HL-60/S4 treated with phorbol 12-myristate 13-acetate at 8.2 ng/mL for 4 days and 3 days (cell line): Measurements from ENCODE around the gene SMPDL3B.

Experiments
- in situ Hi-C: fragments of 300-500 bp; cut with MboI; formaldehyde crosslinking; loops from 2 replicates; pipeline ENCODE4 v1.15.0; 2022; ENCODE audit warnings: low sequenced_read_pairs

The SMPDL3B gene

GRCh38 chr1:27934818-27935549 lies at the start of gene SMPDL3B:
Gene SMPDL3B, plus strand, starts transcription at chr1:27935000. Its CDS starts 184 bp downstream, at chr1:27935184.
- in situ Hi-C loops, result no loop called here

GRCh38 chr1:27885114-27885528 lies 49.7 kb upstream of the SMPDL3B start:
- in situ Hi-C loops, result no loop called here

- in situ Hi-C loops, result no loop called here
These were observed 49.0 kb upstream of the SMPDL3B start for GRCh38 chr1:27885621-27886352.

GRCh38 chr1:27886353-27886679 lies 48.5 kb upstream of the SMPDL3B start:
- in situ Hi-C loops, result no loop called here

DNA sequence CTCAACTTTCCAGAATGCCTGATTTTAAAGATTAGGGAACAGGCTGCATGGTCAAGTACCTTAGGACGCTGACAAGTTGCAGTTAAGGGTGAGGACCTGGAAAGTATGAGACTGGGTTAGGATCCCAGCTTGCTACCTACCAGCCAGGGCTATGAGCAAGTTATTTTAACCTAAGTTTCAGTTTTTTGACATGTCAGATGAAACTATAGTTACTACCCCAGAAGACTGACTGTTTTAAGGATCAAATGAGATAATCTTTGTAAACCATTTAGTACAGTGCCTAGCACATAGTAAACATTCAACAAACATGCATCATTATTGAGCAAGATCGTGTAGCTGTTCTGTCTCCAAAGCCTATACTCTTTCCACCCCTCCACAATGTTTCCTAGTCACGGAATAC lies 48.1 kb upstream of the SMPDL3B start:
- in situ Hi-C loops, result no loop called here

GRCh38 chr1:27887215-27888021 lies 47.4 kb upstream of the SMPDL3B start:
- in situ Hi-C loops, result no loop called here

DNA sequence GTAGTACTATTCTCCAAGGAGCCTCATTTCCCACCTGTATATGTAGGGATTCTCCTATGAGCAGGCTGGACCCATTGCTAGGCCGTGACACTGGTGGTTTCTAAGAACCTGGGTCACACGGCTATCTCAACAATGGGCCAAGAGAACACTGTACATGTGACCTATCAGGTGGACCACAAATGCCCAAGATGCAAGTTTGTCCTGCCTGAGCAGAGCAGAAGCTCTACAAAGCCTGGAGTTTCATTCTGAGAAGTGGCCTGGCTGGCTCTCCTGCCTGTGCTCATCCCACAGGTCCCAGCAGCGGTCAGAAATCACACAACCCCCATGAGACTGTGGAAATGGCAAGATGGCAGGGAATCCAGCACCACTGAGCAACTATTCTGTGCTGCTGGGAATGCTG lies 45.3 kb upstream of the SMPDL3B start:
- in situ Hi-C loops, result no loop called here

GRCh38 chr1:27891196-27891889 lies 43.5 kb upstream of the SMPDL3B start:
- in situ Hi-C loops, result no loop called here

DNA sequence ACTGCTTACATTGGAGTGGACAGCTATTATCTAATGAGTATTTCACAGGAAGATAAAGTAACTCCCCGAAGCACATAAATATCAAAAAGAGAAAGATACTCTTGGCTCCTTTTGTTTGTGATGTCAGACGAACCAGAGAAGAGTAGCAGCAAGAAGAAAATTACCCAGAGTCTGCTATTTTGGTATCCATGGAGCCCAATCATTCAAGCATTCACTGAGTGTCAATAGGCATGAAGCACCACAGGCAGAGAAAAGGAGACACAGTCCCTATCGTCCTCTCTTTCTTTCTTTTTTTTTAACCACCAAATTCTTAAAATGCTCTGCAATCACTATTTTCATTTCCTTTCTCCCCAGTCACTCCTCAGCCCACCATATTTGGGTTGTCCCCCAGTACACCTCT lies 40.3 kb upstream of the SMPDL3B start:
- in situ Hi-C loops, result no loop called here

DNA sequence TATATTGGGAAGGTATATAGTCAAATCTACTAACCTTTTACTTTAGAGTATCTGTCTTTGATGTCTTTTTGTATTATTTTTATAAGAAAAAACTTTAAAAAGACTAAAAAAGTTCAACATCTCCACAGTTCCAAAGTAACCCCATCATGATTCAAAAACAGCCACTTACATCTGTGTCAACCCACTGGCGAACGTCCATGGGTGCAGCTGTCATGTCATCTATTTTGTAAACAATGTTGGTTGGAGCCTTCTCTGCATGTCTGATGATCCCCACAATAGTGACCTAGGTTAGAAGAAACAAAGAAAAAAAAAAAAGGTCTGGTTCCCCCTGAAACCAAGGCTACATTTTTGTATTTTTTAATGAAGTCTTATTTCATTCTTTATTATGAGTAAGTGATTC lies 28.0 kb upstream of the SMPDL3B start:
- in situ Hi-C loops, result no loop called here

GRCh38 chr1:27912429-27912828 lies 22.4 kb upstream of the SMPDL3B start:
- in situ Hi-C loops, result no loop called here

DNA sequence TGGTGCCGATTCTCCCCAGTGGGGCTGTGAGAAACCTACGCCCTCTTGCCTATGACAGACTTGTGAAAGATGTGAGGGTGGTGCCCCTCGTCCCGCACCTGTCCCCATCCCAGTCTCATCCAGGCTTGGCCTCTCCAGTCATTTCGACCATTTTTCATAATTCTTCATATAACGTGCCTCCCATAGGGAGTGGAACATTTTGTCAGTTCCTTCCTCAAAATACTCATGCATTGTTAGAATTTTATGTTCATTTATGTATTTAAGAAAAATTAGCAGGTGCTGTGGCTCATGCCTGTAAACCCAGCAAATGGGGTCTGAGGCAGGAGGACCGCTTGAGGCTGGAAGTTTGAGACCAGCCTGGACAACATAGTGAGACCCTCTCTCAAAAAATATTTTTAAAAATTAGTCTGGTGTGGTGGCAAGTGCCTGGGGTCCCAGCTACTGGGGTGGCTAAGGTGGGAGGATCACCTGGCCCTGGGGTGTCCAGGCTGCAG lies 19.7 kb upstream of the SMPDL3B start:
- in situ Hi-C loops, result no loop called here

DNA sequence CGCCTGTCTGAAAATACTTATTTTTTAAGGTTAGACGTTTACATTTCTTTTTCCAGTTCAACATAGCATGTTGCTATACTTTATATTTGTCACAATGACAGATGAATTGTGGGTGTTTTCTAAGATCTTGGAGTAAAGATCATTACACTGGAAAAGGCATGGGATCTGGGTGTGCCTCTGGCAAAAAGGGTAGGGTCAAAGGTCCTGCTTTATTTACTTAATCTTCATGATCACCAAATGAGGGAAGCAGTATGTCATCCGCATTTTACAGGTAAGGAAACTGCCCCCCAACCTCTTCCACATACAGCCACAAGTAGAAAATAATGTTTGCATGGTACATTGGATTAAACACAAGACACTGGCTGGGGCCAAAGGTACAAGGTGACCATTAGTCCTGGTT lies 12.5 kb upstream of the SMPDL3B start:
- in situ Hi-C loops, result no loop called here

DNA sequence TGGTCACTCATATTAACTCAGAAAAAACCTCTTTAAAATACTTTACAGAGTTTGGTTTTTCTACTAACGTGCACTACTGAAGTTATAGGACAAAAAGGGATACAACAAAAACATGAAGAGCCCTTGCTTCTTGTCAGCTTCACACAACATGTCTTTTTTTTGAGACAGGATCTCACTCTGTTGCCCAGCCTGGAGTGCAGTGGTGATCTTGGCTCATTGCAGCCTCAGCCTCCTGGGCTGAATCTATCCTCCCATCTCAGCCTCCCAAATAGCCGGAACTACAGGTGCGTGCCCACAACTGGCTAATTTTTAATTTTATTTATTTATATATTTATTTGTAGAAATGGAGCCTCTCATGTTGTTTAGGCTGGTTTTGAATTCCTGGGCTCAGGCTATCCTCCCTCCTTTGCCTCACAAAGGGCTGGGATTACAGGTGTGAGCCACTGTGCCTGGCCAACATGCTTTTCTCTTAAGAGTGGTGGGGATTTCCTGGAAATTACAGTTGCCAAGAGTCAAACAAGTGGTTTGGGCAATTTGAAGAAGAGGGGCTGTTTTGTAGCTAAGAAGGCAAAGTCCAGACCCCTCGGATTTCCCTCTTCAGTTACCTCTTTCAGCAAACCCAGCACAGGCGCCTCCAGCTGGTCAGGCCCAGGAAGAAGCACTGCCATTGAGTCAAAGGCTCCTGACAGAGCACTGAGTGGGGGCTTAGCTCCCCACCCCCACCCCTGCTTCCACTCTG lies 6.4 kb upstream of the SMPDL3B start:
- in situ Hi-C loops, result no loop called here

DNA sequence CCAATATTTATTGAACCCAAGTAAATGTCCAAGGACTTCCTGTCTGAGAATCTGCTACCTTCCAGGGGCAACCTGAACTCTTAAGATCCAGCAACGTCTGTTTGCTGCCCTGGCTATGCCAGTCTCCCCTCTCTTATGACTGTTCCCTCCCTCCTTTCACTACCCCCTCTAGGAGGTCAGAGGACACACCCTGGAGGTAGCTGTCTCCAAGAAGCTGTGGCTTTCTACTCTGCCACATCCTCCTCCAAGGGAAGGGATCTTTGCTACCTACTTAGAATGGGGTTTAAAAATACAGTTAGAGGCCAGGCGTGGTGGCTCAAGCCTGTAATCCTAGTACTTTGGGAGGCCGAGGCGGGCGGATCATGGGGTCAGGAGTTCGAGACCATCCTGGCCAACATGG lies 3.6 kb upstream of the SMPDL3B start:
- in situ Hi-C loops, result no loop called here

GRCh38 chr1:27931759-27932158 lies 3.0 kb upstream of the SMPDL3B start:
- in situ Hi-C loops, result no loop called here

- in situ Hi-C loops, result no loop called here
These were observed 921 bp downstream of the SMPDL3B start for GRCh38 chr1:27935721-27936120.

- in situ Hi-C loops, result no loop called here
These were observed 1.6 kb downstream of the SMPDL3B start for GRCh38 chr1:27936370-27936769.

DNA sequence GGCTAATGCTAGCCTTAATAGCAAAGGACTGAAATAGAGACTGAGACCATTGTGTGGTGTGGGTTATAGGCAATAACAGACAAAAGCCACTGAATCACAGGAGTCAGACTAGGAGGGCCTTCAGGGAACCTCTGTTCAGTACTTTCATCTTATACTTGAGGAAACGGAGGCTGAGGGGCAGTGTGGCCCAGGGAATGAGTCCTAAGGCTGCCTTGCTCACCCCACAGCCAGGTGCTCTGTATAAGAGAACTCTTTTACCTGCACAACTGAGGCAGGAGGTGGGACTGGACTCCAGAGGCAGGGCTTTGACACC lies 2.7 kb downstream of the SMPDL3B start:
- in situ Hi-C loops, result no loop called here

- in situ Hi-C loops, result no loop called here
These were observed 3.7 kb downstream of the SMPDL3B start for GRCh38 chr1:27938488-27938887.

- in situ Hi-C loops, result no loop called here
These were observed 5.5 kb downstream of the SMPDL3B start for GRCh38 chr1:27940297-27940696.
